Smooth muscle cell of the brain vasculature (primary cell): ENCODE results near the gene SMOC2.

ENCODE experiments used
- DNase-seq: peaks from one replicate; pipeline ENCODE4 v3.0.0-alpha.2; 2012; ENCODE audit warnings: low read depth, low spot score

SMOC2 gene

GRCh38 chr6:168708526-168708925, 267.5 kb downstream of the SMOC2 start:
- no peak for DNase-seq

GRCh38 chr6:168708984-168709383, 268.0 kb downstream of the SMOC2 start:
- DNase-seq, result no peak

GRCh38 chr6:168709390-168709789, 268.4 kb downstream of the SMOC2 start:
- no peak for DNase-seq

GRCh38 chr6:168709991-168710390, 269.0 kb downstream of the SMOC2 start:
- no peak for DNase-seq

- DNase-seq, result no peak
These were observed 270.2 kb downstream of the SMOC2 start for GRCh38 chr6:168711049-168711640.

GRCh38 chr6:168711666-168712300, 270.8 kb downstream of the SMOC2 start:
- DNase-seq, result no peak

- no peak for DNase-seq
These were observed 272.0 kb downstream of the SMOC2 start for GRCh38 chr6:168712993-168713392.

GRCh38 chr6:168713839-168714238, 272.9 kb downstream of the SMOC2 start:
- DNase-seq, result no peak

GRCh38 chr6:168714547-168715260, 273.7 kb downstream of the SMOC2 start:
- DNase-seq, result no peak

- DNase-seq, result no peak
These were observed 274.9 kb downstream of the SMOC2 start for GRCh38 chr6:168715643-168716481.

- no peak for DNase-seq
These were observed 275.6 kb downstream of the SMOC2 start for GRCh38 chr6:168716581-168716980.

- no peak for DNase-seq
These were observed 276.5 kb downstream of the SMOC2 start for GRCh38 chr6:168717491-168717890.
